Endothelial cell (in vitro differentiated cells): ENCODE results near the gene OTUB2. TPM values are rescaled to one million over a fixed set of nuclear protein-coding genes. Genes with fewer than 3 reads are reported as not detected.
A peak's percentile ranks its signal among the peaks of the same experiment; 100 is the strongest.

Experiments
- DNase-seq: peaks from one replicate; pipeline ENCODE4 v3.0.0; 2021; ENCODE audit warnings: low spot score
- H3K27ac Mint-ChIP-seq: one replicate; pipeline ENCODE4 v1.8.0; 2021; ENCODE audit warnings: mixed read lengths, inconsistent platforms; ENCODE audit not compliant: unreplicated experiment
- H3K27me3 Mint-ChIP-seq: one replicate; pipeline ENCODE4 v1.8.0; 2021; ENCODE audit warnings: mild to moderate bottlenecking, moderate library complexity, mixed read lengths, inconsistent platforms; ENCODE audit not compliant: unreplicated experiment
- H3K36me3 Mint-ChIP-seq: one replicate; pipeline ENCODE4 v1.8.0; 2021; ENCODE audit warnings: mild to moderate bottlenecking, low read depth, mixed read lengths, inconsistent platforms; ENCODE audit not compliant: unreplicated experiment
- H3K4me1 Mint-ChIP-seq: one replicate; pipeline ENCODE4 v1.8.0; 2021; ENCODE audit warnings: mild to moderate bottlenecking, mixed read lengths, inconsistent platforms; ENCODE audit not compliant: unreplicated experiment
- H3K4me3 Mint-ChIP-seq: one replicate; pipeline ENCODE4 v1.8.0; 2021; ENCODE audit warnings: mild to moderate bottlenecking, mixed read lengths, inconsistent platforms; ENCODE audit not compliant: unreplicated experiment
- H3K9me3 Mint-ChIP-seq: one replicate; pipeline ENCODE4 v1.8.0; 2021; ENCODE audit warnings: mixed read lengths, inconsistent platforms; ENCODE audit not compliant: unreplicated experiment
- total RNA-seq: library from RNA; stranded (reverse); fragmentation: NEBNext Ultra II Directional; extraction: Animal tissue kit (Norgen Biotek cat#: 25700); gene quantifications from one replicate; pipeline ENCODE4 v1.2.1, GENCODE V29; 2021; ENCODE audit not compliant: unreplicated experiment
- TF ChIP-seq, protein P1 (sequence below): fragments of 200-600 bp; sonication (generic); IDR thresholded peaks from one replicate; pipeline ENCODE4 v1.5.0; 2021; ENCODE audit warnings: antibody characterized with exemption; ENCODE audit not compliant: unreplicated experiment

The OTUB2 gene
- total RNA-seq, 1 donor from 2014 or later, result 2.3 TPM

DNA sequence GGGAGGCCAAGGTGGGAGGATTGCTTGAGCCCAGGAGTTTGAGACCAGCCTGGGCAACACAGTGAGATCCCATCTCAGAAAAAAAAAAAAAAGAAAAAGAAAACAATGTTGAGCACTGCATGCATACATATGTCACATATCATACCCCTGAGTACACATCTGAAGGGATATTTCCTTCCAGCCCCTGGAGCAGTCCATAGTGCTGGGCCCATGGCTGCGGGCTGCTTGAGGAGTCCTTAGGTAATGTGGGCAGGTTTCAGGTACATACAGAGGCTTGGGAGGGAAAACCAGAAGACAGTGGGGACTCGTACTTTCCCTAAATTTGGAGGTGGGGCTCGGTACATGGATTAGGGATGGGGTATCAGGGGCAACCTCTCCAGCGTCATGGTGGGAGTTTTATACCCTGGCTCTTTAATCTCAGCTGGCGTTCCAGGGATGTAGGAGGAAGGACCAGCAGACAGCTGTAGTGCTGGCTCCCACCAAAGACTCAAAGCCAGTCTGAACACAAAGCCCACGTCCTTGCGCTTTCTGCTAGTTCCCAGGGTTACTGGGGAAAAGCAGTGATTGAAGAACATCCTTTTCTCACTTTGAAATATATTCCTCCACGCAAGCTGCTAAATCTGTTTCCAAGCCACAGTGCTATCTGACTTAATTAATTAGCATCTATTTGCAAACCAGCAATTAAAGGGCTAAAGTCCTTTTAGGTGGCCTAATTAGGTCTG is 5.2 kb downstream of the OTUB2 start:
- H3K4me3 Mint-ChIP-seq, result no peak overlapping the region
- H3K27ac Mint-ChIP-seq, result no peak overlapping the region
- H3K4me1 Mint-ChIP-seq, result peaks cover 8% of the 10 kb centered on the region
- H3K27me3 Mint-ChIP-seq, result peaks cover 4% of the 10 kb centered on the region
- H3K9me3 Mint-ChIP-seq, result no peaks in the 10 kb centered on the region
- DNase-seq, result no peak
- TF ChIP-seq, protein P1, sequence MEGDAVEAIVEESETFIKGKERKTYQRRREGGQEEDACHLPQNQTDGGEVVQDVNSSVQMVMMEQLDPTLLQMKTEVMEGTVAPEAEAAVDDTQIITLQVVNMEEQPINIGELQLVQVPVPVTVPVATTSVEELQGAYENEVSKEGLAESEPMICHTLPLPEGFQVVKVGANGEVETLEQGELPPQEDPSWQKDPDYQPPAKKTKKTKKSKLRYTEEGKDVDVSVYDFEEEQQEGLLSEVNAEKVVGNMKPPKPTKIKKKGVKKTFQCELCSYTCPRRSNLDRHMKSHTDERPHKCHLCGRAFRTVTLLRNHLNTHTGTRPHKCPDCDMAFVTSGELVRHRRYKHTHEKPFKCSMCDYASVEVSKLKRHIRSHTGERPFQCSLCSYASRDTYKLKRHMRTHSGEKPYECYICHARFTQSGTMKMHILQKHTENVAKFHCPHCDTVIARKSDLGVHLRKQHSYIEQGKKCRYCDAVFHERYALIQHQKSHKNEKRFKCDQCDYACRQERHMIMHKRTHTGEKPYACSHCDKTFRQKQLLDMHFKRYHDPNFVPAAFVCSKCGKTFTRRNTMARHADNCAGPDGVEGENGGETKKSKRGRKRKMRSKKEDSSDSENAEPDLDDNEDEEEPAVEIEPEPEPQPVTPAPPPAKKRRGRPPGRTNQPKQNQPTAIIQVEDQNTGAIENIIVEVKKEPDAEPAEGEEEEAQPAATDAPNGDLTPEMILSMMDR, result no peak
- H3K36me3 Mint-ChIP-seq, result no peaks in the 10 kb centered on the region

DNA sequence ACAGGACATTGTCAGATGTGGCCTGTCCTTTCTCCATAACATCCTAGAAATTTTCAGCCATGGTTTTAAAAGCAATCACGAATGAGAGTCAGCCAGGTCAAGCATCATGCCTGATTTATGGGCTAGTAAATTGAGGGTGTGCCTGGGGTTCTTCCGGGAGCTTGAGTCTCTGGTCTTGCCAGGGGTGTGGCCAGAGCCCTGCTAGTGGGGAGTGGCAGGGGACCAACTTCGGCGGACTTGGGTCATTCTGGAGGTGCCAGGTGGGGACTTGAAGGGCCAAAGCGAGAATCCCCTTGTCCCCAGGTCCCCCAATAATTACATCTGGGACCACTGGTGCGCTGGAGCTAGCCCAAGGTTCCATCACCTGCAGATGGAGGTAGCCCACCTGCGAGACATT is 5.7 kb downstream of the OTUB2 start:
- TF ChIP-seq, protein P1, result no peak
- H3K36me3 Mint-ChIP-seq, result no peaks in the 10 kb centered on the region
- H3K4me3 Mint-ChIP-seq, result no peak overlapping the region
- peaks cover 4% of the 10 kb centered on the region for H3K27me3 Mint-ChIP-seq
- peaks cover 8% of the 10 kb centered on the region for H3K4me1 Mint-ChIP-seq
- H3K9me3 Mint-ChIP-seq, result no peaks in the 10 kb centered on the region
- DNase-seq, result no peak
- no peak overlapping the region for H3K27ac Mint-ChIP-seq

DNA sequence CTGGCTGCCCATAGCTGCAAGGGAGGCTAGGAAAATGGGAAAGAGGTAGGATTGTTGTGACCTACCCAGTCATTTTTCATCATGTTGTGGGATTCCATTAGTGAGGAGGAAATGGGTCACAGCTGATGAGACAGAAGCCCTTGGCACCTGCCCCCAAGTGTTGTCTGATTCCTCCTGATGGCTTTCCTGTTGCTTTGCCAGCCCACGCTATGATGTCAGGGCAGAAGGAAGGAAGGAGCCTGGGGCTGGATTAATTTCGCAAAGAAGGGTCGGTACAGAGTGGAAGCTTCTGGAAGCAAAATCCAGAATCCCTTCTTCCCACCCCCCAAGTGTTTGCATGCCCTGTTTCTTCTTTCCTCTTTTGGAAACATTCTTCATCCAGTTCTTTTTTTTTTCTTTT is 8.7 kb downstream of the OTUB2 start:
- TF ChIP-seq, protein P1, result no peak
- no peak overlapping the region for H3K27ac Mint-ChIP-seq
- DNase-seq, result no peak
- no peaks in the 10 kb centered on the region for H3K27me3 Mint-ChIP-seq
- peaks cover 8% of the 10 kb centered on the region for H3K36me3 Mint-ChIP-seq
- no peaks in the 10 kb centered on the region for H3K9me3 Mint-ChIP-seq
- no peak overlapping the region for H3K4me3 Mint-ChIP-seq
- no peaks in the 10 kb centered on the region for H3K4me1 Mint-ChIP-seq

DNA sequence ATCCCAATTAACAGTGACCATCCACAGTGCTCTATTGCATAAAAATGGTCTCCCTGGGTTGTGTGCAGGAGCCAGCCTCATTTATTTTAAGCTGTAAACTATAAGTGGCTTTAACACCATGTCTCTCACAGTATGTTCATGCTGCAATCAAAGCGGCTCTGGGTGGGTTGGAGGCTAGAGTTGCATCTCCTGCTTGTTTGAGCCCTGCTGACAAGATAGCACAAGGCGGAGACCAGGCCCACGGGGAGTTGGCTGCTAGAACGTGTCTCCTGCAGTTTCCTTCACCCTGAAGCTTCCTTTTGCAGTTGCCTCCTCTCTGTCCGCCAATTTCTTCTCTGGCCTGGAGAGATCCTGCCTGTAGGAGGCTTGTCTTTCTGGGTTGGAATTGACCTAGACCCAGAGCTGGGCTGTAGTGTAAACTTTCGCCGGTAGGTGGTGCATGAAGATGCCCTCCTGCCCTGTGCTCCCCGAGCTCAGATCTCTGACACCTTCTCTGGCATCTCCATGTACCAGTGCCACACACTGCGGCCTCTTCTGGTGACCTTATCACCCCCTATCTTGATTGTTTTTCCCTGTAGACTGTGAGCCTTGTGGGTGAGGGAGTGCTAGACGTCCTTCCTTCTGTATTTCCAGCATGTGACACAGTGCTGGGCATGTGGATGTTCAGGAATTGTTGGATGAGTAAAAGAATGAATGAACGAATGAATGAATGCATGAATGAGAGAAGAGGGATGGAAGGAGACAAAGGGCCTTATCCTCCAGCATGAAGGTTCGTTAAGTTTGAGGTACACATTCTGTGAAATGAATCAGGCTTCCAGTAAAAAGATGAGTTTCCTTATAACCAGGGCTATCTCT is 10.4 kb downstream of the OTUB2 start:
- Mint-ChIP-seq H3K4me3 (no peak overlapping the region), H3K27me3 (peaks cover 5% of the 10 kb centered on the region), H3K27ac (no peak overlapping the region), H3K9me3 (no peaks in the 10 kb centered on the region), H3K36me3 (peaks cover 8% of the 10 kb centered on the region), H3K4me1 (no peaks in the 10 kb centered on the region)
- DNase-seq, result peak; percentile 82
- TF ChIP-seq, protein P1, result peak; percentile 79

- peaks cover 8% of the 10 kb centered on the region for H3K36me3 Mint-ChIP-seq
- no peaks in the 10 kb centered on the region for H3K9me3 Mint-ChIP-seq
- H3K27ac Mint-ChIP-seq, result no peak overlapping the region
- no peak overlapping the region for H3K4me3 Mint-ChIP-seq
- no peak for DNase-seq
- no peaks in the 10 kb centered on the region for H3K4me1 Mint-ChIP-seq
- peaks cover 5% of the 10 kb centered on the region for H3K27me3 Mint-ChIP-seq
- TF ChIP-seq, protein P1, result no peak
Observed at GRCh38 chr14:94037954-94038353, 11.8 kb downstream of the OTUB2 start.
